Measurements from ENCODE around the gene IL17A. TPM values are rescaled to one million over a fixed set of nuclear protein-coding genes. Genes with fewer than 3 reads are reported as not detected.

IL17A gene
- total RNA-seq, 1 experiment from 2014 or later, result not detected

GRCh38 chr6:52201493-52201892 is 15.3 kb downstream of the IL17A start:
- Mint-ChIP-seq H3K36me3 (ENCODE audit: insufficient read depth, unreplicated experiment) (no peaks in the 10 kb centered on the region), H3K27ac (ENCODE audit: unreplicated experiment) (no peak overlapping the region), H3K27me3 (ENCODE audit: insufficient read depth, unreplicated experiment) (peaks cover 4% of the 10 kb centered on the region), H3K4me3 (ENCODE audit: unreplicated experiment) (no peak overlapping the region), H3K9me3 (ENCODE audit: unreplicated experiment) (peaks cover 38% of the 10 kb centered on the region), H3K4me1 (ENCODE audit: low read depth, unreplicated experiment) (no peaks in the 10 kb centered on the region)
- Histone ChIP-seq H3K27me3 (replicated peaks; ENCODE audit: control insufficient read depth, insufficient read depth, low read length) (no peaks in the 10 kb centered on the region), H3K9me3 (peaks cover 19% of the 10 kb centered on the region), H3K4me3 (ENCODE audit: low read depth, low read length) (no peak overlapping the region), H3K36me3 (ENCODE audit: control insufficient read depth, insufficient read depth, low read length) (no peaks in the 10 kb centered on the region), H3K4me1 (no peaks in the 10 kb centered on the region)
- no TSS peak for BruUV-seq (replicated peaks)
- intact Hi-C loops (cut with micrococcal nuclease; ENCODE audit: unreplicated experiment), result no loop called here
- TF ChIP-seq CTCF (IDR thresholded peaks at IDR 0.05; ENCODE audit: insufficient read depth in 1 of 2, low read depth in 1 of 2, low read length in 1 of 2, severe bottlenecking in 1 of 2, unreplicated experiment in 1 of 2), result no peak
- ChIA-PET CTCF (no interaction called here), POLR2A (no interaction called here)
- no peak for DNase-seq

- Mint-ChIP-seq H3K4me1 (ENCODE audit: low read depth, unreplicated experiment) (no peaks in the 10 kb centered on the region), H3K27me3 (ENCODE audit: insufficient read depth, unreplicated experiment) (peaks cover 8% of the 10 kb centered on the region), H3K27ac (ENCODE audit: unreplicated experiment) (no peak overlapping the region), H3K36me3 (ENCODE audit: insufficient read depth, unreplicated experiment) (no peaks in the 10 kb centered on the region), H3K4me3 (ENCODE audit: unreplicated experiment) (no peak overlapping the region), H3K9me3 (ENCODE audit: unreplicated experiment) (peaks cover 8% of the 10 kb centered on the region)
- TF ChIP-seq CTCF (IDR thresholded peaks at IDR 0.05; ENCODE audit: insufficient read depth in 1 of 2, low read depth in 1 of 2, low read length in 1 of 2, severe bottlenecking in 1 of 2, unreplicated experiment in 1 of 2), result no peak
- ChIA-PET POLR2A (no interaction called here), CTCF (no interaction called here)
- Histone ChIP-seq H3K4me1 (no peaks in the 10 kb centered on the region), H3K4me3 (ENCODE audit: low read depth, low read length) (no peak overlapping the region), H3K36me3 (ENCODE audit: control insufficient read depth, insufficient read depth, low read length) (no peaks in the 10 kb centered on the region), H3K27me3 (replicated peaks; ENCODE audit: control insufficient read depth, insufficient read depth, low read length) (no peaks in the 10 kb centered on the region), H3K9me3 (no peaks in the 10 kb centered on the region)
- no TSS peak for BruUV-seq (replicated peaks)
- DNase-seq, result no peak
- intact Hi-C loops (cut with micrococcal nuclease; ENCODE audit: unreplicated experiment), result loop anchor here (2.0 to 5.0 kb wide), 2 partner anchors 44 to 110 kb away; no protein-coding TSS in a partner anchor
Measured at GRCh38 chr6:52207066-52207465, 20.9 kb downstream of the IL17A start.

GRCh38 chr6:52208612-52209011 is 22.4 kb downstream of the IL17A start:
- Mint-ChIP-seq H3K36me3 (ENCODE audit: insufficient read depth, unreplicated experiment) (no peaks in the 10 kb centered on the region), H3K27me3 (ENCODE audit: insufficient read depth, unreplicated experiment) (peaks cover 10% of the 10 kb centered on the region), H3K4me3 (ENCODE audit: unreplicated experiment) (no peak overlapping the region), H3K27ac (ENCODE audit: unreplicated experiment) (no peak overlapping the region), H3K4me1 (ENCODE audit: low read depth, unreplicated experiment) (no peaks in the 10 kb centered on the region), H3K9me3 (ENCODE audit: unreplicated experiment) (peaks cover under 1% of the 10 kb centered on the region)
- H3K4me1 ChIP-seq, result no peaks in the 10 kb centered on the region
- DNase-seq, result no peak
- BruUV-seq (replicated peaks), result no TSS peak
- ChIA-PET POLR2A (no interaction called here), CTCF (no interaction called here)
- intact Hi-C loops (cut with micrococcal nuclease; ENCODE audit: unreplicated experiment), result loop anchor here (5.0 kb wide), 1 partner anchor 109 kb away; no protein-coding TSS in a partner anchor
- H3K9me3 ChIP-seq, result no peaks in the 10 kb centered on the region
- H3K4me3 ChIP-seq (ENCODE audit: low read depth, low read length), result no peak overlapping the region
- no peaks in the 10 kb centered on the region for H3K36me3 ChIP-seq (ENCODE audit: control insufficient read depth, insufficient read depth, low read length)
- TF ChIP-seq CTCF (IDR thresholded peaks at IDR 0.05; ENCODE audit: insufficient read depth in 1 of 2, low read depth in 1 of 2, low read length in 1 of 2, severe bottlenecking in 1 of 2, unreplicated experiment in 1 of 2), result no peak
- no peaks in the 10 kb centered on the region for H3K27me3 ChIP-seq (replicated peaks; ENCODE audit: control insufficient read depth, insufficient read depth, low read length)
